KG1 (cell line): ENCODE measurements around the gene CSH2.

Source experiments
- DNase-seq: peaks from one replicate; lab custom pipeline; 2025; lab: John Stamatoyannopoulos, UW

Gene CSH2

GRCh38 chr17:63834431-63835166, 38.9 kb downstream of the CSH2 start:
- peak; percentile 32 for DNase-seq

- DNase-seq: no peak
Observed at GRCh38 chr17:63833741-63834373, 39.6 kb downstream of the CSH2 start.

GRCh38 chr17:63833026-63833740, 40.3 kb downstream of the CSH2 start:
- DNase-seq: no peak

GRCh38 chr17:63832455-63832854, 41.0 kb downstream of the CSH2 start:
- no peak for DNase-seq

- DNase-seq: no peak
Observed at GRCh38 chr17:63832014-63832413, 41.5 kb downstream of the CSH2 start.

GRCh38 chr17:63831505-63831904, 42.0 kb downstream of the CSH2 start:
- no peak for DNase-seq

- DNase-seq: no peak
Observed at GRCh38 chr17:63830904-63831491, 42.5 kb downstream of the CSH2 start.

- DNase-seq: no peak
Observed at GRCh38 chr17:63830278-63830677, 43.2 kb downstream of the CSH2 start.

- DNase-seq: no peak
Observed at GRCh38 chr17:63828936-63829335, 44.5 kb downstream of the CSH2 start.

- peak; percentile 27 for DNase-seq
Observed at GRCh38 chr17:63827801-63828221, 45.7 kb downstream of the CSH2 start.

GRCh38 chr17:63827002-63827800, 46.3 kb downstream of the CSH2 start, which contains the start of the genes FTSJ3 and PSMC5:
FTSJ3 (minus strand) TSS chr17:63827663; CDS start chr17:63826902, 761 bp downstream.
PSMC5 (plus strand) TSS chr17:63827431; CDS start chr17:63827491, 60 bp downstream.
- DNase-seq: peak; percentile 99

GRCh38 chr17:63826468-63827001, 46.9 kb downstream of the CSH2 start:
- no peak for DNase-seq

GRCh38 chr17:63824362-63824761, 49.1 kb downstream of the CSH2 start:
- DNase-seq: no peak

GRCh38 chr17:63823659-63824331, 49.7 kb downstream of the CSH2 start:
- no peak for DNase-seq

- DNase-seq: no peak
Observed at GRCh38 chr17:63822537-63822936, 50.9 kb downstream of the CSH2 start.
